ENCODE measurements around the gene MTMR3.

DNA sequence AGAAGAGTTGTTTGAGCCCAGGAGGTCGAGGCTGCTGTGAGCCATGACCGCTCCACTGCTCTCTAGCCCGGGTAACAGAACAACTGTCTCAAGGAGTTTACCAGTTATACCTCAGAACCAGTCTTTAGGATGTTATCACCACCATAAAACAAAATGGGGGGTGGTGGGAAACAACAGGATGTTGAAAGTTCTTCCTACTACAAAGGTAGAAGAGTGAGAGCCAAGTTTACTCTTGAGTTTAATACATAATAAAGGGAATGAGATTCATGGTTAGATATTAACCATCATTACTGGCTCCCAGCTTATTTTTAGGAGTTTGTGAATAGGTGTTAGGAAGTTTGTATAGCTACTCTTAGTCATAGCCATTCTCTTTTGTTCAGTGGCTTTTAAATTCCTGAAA lies 118.5 kb downstream of the MTMR3 start:
- TF ChIP-seq RAD21 (IDR thresholded peaks at IDR 0.05) (no peak), GABPA (IDR thresholded peaks at IDR 0.05 in 1 of 2, conservative IDR thresholded peaks at IDR 0.05 in 1 of 2) (no peak), CTCF (IDR thresholded peaks at IDR 0.05; ENCODE audit: low read depth, low read length, missing input control) (no peak), NR2F2 (IDR thresholded peaks at IDR 0.05) (no peak), HNF4G (IDR thresholded peaks at IDR 0.05) (no peak), JUND (IDR thresholded peaks at IDR 0.05) (no peak), ATF3 (IDR thresholded peaks at IDR 0.05) (no peak), SP1 (IDR thresholded peaks at IDR 0.05) (no peak), YY1 (IDR thresholded peaks at IDR 0.05) (no peak)
- TF ChIP-seq, protein P1, sequence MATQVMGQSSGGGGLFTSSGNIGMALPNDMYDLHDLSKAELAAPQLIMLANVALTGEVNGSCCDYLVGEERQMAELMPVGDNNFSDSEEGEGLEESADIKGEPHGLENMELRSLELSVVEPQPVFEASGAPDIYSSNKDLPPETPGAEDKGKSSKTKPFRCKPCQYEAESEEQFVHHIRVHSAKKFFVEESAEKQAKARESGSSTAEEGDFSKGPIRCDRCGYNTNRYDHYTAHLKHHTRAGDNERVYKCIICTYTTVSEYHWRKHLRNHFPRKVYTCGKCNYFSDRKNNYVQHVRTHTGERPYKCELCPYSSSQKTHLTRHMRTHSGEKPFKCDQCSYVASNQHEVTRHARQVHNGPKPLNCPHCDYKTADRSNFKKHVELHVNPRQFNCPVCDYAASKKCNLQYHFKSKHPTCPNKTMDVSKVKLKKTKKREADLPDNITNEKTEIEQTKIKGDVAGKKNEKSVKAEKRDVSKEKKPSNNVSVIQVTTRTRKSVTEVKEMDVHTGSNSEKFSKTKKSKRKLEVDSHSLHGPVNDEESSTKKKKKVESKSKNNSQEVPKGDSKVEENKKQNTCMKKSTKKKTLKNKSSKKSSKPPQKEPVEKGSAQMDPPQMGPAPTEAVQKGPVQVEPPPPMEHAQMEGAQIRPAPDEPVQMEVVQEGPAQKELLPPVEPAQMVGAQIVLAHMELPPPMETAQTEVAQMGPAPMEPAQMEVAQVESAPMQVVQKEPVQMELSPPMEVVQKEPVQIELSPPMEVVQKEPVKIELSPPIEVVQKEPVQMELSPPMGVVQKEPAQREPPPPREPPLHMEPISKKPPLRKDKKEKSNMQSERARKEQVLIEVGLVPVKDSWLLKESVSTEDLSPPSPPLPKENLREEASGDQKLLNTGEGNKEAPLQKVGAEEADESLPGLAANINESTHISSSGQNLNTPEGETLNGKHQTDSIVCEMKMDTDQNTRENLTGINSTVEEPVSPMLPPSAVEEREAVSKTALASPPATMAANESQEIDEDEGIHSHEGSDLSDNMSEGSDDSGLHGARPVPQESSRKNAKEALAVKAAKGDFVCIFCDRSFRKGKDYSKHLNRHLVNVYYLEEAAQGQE (IDR thresholded peaks at IDR 0.05), result no peak
- TF ChIP-seq, protein P2, sequence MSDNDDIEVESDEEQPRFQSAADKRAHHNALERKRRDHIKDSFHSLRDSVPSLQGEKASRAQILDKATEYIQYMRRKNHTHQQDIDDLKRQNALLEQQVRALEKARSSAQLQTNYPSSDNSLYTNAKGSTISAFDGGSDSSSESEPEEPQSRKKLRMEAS (IDR thresholded peaks at IDR 0.05), result no peak
